Stimulated activated CD4-positive, alpha-beta T cell treated with anti-CD3 and anti-CD28 coated beads, Interleukin-4, amount 100 ng/mL, for 24 hours (primary cell): ENCODE measurements around the gene MAGEF1.

Source experiments
- DNase-seq: peaks from one replicate; pipeline ENCODE4 v3.0.0-alpha.2; 2020

The MAGEF1 gene

DNA sequence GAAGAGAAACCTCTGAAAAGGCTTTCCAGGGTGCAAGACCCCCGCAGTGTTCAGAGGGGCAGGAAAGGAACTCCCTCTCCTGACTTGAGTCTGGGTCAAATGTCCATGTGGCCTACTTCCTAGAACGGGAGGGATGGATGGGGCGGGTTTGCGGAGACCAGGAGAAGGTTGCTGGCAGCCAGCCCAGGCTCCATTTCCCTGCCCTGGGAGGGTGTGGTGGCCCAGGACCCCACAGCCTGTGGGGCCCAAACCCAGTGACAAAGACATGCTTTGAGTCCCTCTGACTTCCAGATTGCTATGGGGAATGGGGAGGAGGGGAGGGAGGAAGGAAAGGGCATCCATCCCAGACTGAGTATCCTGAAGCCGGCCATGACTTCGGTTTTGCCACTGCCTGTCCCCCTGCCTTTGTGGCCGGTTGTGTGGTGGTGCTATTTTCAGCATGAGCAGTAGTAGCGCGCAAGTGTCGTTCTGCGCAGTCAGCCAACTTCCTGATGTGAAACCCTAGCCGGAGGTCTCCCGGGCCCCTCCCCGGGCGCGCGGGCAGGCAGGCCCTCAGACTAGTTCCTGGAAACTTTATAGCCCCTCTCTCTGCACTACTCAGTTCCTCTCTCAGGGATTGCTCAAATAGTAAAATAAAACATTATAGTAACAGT lies 24.4 kb downstream of the MAGEF1 start:
- DNase-seq: no peak

DNA sequence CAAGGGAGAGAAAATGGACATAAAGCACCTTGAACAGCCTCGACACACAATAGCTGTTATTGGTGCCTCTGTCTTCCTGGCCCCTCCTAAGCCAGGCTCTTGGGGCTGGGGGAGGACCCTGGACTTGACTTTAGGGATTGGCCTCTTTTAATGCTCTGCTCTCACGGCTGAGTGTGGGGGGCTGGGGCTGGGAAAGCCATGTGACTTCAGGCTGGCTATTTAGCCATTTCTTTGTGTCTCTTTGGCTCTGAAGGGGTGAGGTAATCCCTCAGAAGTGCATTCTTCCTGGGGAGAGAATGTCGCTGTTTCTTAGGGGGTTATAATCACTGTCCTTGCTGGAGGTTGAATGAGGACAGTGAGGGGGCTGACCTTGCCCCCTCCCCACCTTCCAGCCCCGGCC lies 26.2 kb downstream of the MAGEF1 start:
- no peak for DNase-seq

DNA sequence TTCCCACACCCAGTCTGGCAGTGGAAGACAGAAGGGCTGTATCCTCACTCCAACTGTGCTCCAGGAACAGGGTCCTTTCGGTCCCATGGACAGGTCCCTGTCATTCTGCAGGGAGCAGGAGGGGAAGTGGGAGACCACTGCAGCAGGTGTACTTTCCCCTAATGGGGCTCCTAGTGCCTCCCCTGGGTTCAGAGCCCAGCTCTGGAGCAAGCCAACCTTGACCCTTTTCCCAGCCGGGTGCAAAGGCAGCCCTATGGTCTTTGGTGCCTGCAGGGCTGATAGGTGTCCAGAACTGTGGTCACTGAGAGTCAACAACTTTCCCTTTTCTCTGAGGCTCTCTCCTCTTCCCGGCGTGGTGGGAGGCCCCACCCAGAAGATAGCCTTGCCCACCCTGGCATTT lies 26.8 kb downstream of the MAGEF1 start:
- DNase-seq: no peak

DNA sequence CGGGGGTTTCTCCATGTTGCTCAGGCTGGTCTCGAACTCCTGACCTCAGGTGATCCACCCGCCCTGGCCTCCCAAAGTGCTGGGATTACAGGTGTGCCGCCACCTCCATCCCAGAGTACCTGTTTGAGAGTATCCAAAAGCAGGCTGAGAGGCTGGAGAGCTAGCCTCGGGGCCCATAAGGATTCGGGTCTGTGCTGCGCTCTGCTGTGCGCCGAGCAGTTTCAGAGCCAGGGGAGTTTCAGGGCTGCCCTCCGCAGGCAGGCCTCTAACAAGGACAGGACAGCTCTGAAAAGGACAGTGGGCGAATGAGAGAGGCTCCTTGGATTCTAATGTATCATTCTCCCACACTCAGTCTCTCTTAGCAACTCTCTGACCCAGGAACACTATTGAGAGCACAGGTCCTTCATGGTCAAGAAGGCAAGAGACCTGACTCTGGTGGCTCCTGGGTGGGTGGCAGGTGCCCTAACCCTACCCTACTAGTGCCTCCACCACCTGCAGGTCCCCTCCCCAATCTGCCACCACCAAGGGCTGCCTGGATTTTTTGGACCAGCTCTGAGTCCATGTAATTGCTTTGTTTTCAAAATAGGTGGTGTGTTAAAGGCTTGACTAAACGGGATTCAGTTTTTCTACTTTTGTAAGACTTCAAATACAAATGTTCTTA lies 27.8 kb downstream of the MAGEF1 start:
- no peak for DNase-seq

DNA sequence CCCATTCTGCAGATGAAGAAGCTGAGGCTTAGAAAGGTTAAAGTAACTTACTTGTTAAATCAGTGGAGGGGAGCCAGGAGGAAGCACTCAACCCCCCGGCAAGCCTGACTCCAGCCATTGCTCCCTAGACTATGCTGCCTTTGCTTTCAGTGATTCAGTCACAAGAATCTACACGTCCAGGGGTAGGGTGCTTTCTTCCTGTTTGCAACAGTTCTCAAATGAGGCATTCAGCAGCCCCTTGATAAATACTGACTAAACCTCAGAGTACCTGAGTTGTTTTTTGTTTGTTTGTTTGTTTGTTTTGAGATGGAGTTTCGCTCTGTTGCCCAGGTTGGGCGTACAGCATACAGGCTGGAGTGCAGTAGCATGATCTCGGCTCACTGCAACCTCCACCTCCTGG lies 28.6 kb downstream of the MAGEF1 start:
- no peak for DNase-seq

DNA sequence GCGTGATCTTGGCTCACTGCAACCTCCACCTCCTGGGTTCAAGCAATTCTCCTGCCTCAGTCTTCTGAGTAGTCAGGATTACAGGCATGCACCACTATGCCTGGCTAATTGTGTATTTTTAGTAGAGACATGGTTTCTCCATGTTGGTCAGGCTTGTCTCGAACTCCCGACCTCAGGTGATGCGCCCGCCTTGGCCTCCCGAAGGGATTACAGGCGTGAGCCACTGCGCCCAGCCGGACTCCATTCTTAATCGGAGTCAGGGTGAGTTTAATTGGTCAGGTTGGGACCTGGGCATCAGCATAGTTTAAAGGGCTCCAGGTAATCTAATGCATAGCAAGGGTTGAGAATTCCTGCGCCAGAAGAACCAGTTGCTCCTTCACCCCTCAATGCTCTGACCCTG lies 29.2 kb downstream of the MAGEF1 start:
- no peak for DNase-seq

DNA sequence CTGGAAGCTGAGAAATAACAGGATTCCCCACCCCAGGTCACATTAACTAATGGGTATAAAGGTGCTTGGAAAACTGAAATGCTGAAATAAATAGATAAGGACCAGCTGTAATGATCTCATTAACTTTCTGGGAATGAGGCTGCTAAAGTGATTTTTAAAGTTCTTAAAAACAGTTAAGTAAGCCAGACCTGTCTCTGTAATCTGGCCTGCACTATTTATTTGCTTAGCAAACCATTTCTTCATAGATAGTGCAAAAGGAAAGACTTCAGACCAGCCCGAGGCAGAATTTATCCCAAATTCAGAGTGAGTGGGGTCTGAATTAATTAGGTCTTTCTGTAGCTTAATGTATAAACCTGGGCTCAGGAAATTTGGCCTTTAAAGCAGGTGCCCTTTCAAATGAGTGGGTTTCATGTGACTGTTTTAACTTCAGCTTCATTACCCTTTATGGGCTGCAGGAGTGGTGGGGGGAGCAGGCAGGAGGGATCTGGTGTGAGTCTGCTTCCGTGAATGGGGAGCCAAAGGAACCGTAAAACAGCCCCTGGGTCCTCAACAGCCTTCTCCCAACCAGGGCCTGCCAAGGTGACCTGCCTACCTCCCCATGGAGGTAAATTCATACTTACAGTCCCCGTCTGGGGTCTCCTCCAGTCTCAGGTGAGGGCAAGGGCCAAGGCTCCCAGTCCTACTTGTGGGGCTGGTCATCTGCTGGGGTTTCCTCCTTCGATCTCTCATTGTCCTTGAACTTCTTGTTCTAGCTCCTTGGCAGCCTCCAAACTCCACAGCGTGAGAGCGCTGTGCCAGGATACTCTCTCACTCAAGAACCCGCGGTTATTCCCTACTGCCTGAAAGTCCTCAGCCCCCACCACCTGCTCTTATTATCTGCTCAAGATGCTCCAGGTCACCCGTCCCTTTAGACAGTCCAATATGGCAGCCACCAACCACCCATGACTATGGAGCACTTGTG lies 31.2 kb downstream of the MAGEF1 start:
- no peak for DNase-seq

DNA sequence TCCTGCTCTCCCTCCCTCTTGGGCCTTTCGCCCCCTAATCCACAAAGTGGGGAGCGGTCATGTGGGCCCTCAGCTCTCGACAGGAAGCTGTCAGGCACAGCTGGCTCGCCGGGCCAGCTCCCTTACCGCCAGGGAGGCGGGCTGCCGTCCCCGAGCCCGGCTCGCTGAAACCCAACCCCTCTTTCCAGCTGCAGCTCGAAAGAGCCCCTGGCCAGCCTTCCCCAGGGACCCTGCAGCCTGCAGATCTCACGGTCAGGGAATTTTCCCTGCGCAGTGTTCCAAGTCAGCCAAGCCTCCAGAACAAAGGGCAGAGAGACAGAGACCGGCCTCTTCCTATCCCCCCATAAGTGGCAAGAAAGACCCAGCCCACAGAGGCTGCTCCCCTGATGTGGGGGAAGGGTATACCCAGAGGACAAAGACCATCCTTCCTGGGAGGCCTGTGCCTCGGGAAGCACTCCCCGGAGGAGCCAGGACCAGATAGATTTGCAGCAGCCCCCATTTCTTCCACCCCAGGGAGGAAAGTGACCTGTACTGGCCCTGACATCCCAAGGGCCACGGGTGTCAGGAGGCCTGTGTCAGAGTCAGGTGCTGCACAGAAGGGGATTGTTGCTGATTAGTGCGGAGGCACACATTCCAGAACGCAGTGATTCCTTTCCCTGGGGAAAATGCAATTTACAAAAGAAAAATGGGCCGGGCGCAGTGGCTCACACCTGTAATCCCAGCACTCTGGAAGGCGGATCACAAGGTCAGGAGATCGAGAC lies 32.6 kb downstream of the MAGEF1 start:
- no peak for DNase-seq

DNA sequence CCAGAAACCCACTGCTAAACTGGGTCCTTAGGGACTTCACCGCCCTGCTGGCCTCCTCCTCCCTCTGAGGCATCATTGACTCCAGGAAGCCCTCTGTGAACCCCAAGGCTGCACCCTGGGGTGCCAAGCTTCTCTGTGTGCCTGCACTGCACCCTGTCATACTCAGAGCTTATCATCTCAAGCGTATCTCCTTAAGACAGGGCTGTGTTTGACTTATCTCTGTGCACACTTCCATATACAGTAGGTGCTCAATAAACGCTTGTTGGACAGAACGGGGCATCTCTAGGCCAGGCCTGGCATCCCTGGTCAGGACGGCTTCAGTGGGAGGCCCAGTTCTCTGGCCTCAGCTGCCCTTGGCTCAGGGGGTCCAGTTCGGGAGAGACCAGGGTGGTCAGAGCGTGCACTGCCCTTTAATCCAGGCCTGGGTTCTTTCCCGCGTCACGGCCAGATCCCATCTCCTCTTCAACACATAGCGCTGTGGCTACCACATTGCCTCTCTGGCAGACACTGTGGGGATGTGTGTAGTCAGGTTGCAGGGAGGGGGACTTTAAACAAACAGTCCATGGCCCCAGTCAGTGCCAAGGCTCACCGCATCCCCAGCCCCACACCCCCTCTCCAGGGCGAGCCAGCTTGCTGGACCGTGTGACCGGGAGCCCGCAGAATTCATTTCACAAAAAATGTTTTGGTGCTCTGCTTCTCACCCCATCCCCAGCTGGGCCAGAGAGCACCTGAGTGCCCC lies 33.4 kb downstream of the MAGEF1 start:
- DNase-seq: no peak

DNA sequence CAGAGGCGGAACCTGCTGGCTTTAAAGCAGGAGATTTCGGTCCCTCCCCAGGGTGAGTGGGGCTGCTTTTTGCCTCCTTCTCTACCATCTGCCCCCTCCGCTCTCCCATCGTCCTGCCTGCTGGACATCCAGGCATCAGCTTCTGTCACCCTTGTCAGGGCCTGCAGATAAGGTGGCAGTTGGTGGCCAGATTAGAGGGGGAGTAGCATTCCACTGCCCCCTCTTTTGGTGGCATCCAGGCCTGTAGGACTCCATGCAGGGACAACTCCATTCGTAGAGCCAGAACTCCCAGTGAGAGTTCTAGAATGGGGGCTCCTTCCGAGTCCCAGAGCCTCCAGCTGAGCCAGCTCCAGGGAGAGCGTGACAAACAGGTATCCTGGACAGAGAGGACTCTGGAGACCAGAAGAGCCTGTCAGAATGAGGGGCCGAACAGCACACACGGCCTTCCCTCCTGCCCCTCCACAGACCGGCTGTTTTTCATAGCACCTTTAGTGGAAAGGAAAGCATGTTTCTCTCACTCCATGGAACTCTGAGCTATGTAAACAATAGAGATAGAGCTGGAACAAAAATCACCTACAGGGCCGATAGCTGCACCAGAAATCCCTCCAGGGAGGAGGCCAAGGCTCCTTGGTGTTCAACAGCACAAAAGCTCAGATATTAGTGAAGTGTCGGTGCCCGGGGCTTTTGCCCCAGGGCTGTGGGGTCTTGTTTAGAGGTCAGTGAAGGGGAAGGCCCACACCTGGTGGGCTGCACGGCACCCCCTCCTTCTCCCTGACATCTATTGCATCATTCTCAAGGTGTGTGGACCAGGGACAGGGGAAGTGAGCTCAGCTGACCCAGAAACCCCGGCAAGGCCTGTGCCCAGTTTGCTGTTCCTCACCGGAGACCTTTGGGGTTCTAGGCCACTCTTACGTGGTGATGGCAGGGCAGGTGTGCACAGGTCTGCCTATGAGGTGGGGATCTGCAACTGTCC lies 34.2 kb downstream of the MAGEF1 start:
- DNase-seq: no peak

DNA sequence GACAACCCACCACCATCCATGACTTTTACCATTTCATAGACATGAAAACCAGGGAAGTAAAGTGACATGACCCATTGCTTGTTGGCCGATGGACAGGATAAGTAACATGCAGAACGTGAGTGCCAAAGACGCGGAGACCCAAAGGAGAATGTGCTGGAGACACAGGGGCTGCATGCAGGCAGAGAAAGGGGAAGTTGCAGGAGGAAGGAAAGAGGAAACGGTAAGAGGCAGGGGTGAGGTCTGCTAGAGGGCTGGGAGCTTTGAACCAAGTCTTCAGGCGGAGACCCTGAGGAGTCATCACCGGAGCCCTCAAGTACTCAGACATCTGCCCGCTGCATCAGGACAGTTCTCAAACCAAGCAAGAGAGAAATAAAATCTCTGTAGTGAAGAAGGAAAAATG lies 34.9 kb downstream of the MAGEF1 start:
- DNase-seq: no peak

DNA sequence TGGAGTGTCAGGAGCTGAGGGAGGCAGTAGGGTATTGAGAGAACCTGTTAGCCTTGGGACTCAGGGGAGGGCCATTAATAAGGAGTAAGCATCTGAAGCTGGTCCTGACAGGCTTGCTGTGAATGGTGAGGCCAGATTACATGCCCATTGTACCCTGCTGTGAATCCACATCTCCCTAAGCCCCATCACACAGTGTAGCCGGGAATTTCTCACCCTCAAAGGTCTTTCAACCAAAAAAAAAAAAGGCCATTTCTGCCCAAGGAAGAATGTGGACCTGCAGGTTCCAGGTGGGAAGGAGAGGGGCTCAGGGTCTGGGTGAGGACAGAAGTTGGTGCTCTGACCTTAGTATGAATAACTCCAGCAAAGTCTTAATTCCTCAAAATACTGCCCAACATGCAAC lies 37.2 kb downstream of the MAGEF1 start:
- DNase-seq: no peak

DNA sequence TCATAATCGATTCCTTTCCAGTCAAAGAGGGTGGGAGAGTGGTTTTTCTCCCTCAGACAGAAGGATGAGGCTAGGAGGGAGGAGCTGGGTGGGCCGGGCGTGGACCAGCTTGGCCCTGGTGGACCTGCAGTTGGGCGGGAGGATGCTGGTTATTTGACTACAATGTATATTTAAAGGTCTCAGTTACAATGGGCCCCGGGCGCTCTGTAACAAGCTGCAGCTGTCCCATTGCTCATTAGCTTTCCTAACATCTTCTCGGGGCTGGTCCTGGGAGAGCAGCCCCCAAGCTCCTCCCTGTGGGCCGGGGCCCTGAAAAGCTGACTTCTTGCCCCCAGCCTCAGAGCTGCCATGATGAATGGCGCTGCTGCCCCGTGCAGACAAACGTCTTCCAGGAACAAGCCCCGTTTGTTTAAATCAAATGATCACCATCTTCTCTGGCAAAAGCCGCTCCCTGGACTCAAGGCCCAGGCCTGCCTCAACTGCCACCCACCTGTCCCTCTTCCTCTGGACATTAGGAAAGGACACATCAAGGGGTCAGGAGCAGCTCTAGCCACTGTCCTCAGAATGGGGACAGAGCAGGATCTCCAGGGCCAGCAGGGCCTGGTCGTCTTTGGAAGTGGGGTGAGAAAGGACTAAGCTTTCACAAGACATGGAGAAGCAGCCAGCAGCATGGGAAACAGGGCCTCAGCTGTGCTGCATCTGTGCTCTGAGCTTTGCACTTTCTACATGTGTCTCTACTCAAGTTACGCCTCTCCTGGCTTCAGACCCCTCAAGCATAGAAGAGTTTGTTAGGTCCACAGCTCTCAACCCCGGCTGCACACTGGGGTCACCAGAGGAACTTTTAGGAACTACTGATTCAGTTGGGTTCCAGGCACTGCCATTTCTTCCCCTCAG lies 38.6 kb downstream of the MAGEF1 start:
- DNase-seq: no peak

DNA sequence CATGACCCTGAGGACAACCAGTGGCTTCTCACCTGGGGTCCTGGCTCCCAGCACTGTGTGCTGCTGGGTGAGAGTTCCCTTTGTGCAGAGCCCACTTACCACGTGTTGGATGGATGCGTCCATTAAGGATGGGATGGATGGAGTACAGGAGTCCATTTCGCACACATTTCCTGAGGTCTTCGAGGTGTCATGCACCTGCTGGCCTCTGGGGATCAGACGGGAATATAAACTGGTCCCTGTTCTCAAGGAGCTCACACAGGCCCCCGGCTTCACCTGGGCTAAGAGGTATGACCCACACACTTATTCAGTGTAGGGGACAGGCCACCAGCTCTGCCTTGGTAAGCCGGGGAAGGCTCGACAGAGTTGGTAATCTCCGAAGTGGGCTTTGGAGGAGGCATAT lies 39.5 kb downstream of the MAGEF1 start:
- no peak for DNase-seq

DNA sequence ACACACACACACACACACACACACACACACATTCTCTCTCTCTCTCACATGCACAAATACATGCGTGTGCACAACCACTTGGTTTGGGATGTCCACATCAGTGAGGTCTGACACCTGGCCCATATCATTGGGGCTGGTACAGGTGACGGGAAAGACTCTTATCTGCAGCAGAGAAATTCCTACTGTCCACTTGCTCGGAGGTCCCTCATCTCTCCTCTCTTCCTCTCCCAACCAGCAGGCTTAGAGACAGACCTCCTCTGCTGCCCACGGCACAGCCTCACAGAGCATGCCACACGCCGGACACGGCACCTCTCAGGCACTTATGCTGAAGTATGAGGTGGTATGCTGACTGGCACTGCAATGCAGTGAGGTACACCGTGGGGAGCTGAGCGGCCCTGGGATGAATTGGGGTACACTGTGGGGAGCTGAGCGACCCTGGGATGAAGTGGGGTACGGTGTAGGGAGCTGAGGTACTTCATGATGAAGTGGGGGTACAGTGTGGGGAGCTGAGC lies 41.7 kb downstream of the MAGEF1 start:
- DNase-seq: no peak

DNA sequence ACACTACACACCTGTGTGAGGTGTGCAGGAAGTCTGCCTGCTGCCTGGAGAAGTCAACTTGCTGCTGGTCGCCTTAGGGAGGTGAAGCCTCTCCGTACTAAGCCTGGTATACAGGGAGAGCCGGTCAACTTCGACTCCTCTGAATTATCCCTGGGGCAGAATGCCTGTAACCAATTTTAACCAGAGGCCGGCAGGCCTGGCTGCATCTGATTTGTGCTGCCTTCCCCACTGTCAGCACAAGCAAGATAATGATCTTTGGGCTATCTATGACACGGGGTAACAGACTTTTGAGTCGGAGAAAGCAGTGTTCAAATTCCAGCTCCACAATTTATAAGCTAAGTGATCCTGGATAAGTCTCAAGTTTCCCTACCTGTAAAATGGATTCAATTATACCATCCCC lies 42.3 kb downstream of the MAGEF1 start:
- DNase-seq: no peak

DNA sequence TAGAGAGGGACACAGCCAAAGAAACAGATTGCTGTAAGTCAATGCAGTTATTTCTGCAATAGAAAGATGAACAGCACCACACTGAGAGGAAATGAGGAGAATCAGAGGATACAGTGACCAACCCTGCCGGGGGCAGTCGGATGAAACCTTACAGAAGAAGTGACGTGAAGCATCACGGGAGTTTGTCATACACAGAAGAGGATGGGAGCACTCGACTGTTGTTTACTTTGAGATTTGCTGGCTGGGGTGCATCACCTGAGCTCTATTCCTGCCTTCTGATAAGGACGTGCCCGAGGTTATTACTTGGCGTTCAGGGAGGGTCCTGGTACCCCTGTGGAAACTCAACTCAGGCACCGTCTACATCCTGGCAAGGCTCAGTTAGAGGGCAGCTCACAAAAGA lies 45.4 kb downstream of the MAGEF1 start:
- no peak for DNase-seq

DNA sequence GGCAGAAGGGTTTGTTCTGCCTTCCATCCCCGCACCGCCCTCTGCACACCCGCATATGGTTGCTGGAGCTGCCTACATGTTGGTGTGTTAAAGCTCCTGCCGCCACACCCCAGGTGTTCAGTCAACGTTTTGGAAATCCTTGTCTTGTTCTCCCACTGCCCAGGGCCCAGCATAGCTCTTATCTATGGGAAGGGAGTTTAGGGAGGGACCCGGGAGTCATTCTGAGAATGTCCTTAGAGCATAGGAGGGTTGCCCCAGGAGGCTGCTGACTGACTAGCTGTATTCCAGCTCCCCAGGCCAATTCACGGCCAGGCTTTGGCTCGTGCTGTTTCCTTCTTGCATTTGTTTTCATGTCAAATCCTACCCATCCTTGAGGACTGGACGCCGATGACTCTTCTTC lies 46.8 kb downstream of the MAGEF1 start:
- DNase-seq: no peak

DNA sequence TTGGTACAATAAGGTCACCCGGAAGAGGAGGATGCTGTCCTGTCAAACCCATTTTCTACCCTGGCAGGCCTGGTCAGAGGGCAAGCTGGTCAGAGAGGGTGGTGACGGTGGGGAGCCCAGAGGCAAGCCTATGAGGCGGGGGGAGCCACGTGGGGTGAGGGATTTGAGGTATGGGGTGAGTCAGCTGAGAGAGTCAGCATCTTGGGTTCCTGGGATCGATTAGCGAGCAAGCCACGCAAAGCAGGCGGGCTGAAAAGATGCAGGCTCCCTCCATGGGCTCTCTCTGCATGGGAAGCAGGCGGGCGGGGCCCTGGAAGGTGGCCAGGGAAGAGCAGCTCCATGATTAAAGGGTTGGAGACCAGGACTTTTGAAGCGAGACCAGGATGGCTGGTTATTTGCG lies 48.1 kb downstream of the MAGEF1 start:
- no peak for DNase-seq

DNA sequence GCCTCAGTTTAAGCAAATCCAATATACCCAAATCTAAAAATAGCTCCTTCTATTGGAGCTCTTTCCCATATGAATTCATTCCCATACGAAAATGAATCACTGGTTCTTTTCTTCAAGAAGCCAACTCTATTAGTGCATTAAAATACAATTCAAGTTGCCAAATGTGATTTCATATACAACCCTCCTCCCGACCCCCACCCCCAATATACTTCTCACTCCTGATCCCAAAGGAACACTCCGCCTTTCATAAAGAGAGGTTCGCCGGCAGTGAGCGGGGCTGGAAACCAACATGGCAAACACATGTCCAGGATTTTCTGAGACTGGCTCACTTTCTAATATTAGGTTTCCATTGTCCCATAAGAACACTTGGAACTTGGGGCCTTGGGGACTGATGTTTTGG lies 48.5 kb downstream of the MAGEF1 start:
- no peak for DNase-seq
